Fibroblast of skin of scalp (primary cell): ENCODE data around the gene UBAP1. TPM values are rescaled to one million over a fixed set of nuclear protein-coding genes. Genes with fewer than 3 reads are reported as not detected.
A peak's percentile ranks its signal among the peaks of the same experiment; 100 is the strongest.
"Not testable (repeated sequence)": the region's sequence is repeated elsewhere in the genome, so short reads cannot be mapped to it uniquely, and the experiment has no call there.

ENCODE experiments used
- DNase-seq: peaks from one replicate; pipeline ENCODE4 v3.0.0-alpha.2; 2013
- polyA plus RNA-seq, 2 experiments: library from polyadenylated mRNA; unstranded; fragments of 120-200 nt; gene quantifications; one replicate each; pipeline ENCODE4 v1.2.1, GENCODE V29; 2013; ENCODE audit not compliant: insufficient read length in 2 of 2

UBAP1 gene
- 37.7 TPM for polyA plus RNA-seq (2013, experiment 1 of 2; ENCODE audit: insufficient read length)
- polyA plus RNA-seq (2013, experiment 2 of 2; ENCODE audit: insufficient read length): 41.6 TPM

- DNase-seq: peak; percentile 98
Measured at GRCh38 chr9:34178436-34179212, at the start of gene UBAP1. Gene UBAP1 (plus strand): TSS chr9:34179043. CDS start chr9:34220915, 41,872 bp downstream.

GRCh38 chr9:34131571-34131970 is 47.3 kb upstream of the UBAP1 start:
- no peak for DNase-seq

GRCh38 chr9:34133436-34133949 is 45.4 kb upstream of the UBAP1 start:
- no peak for DNase-seq

- DNase-seq: no peak
Measured at GRCh38 chr9:34134521-34134920, 44.3 kb upstream of the UBAP1 start.

GRCh38 chr9:34138644-34139043 is 40.2 kb upstream of the UBAP1 start:
- DNase-seq: not testable (repeated sequence)

GRCh38 chr9:34139477-34140146 is 39.2 kb upstream of the UBAP1 start:
- DNase-seq: peak; percentile 87

GRCh38 chr9:34140853-34141252 is 38.0 kb upstream of the UBAP1 start:
- DNase-seq: no peak

GRCh38 chr9:34143116-34143515 is 35.7 kb upstream of the UBAP1 start:
- DNase-seq: no peak

GRCh38 chr9:34145165-34145564 is 33.7 kb upstream of the UBAP1 start:
- DNase-seq: no peak

- DNase-seq: no peak
Measured at GRCh38 chr9:34151398-34151797, 27.4 kb upstream of the UBAP1 start.

GRCh38 chr9:34154057-34154456 is 24.8 kb upstream of the UBAP1 start:
- DNase-seq: no peak

GRCh38 chr9:34157318-34157717 is 21.5 kb upstream of the UBAP1 start:
- DNase-seq: no peak

- no peak for DNase-seq
Measured at GRCh38 chr9:34157898-34158297, 20.9 kb upstream of the UBAP1 start.

GRCh38 chr9:34158362-34158869 is 20.4 kb upstream of the UBAP1 start:
- DNase-seq: peak; percentile 79

GRCh38 chr9:34163434-34163833 is 15.4 kb upstream of the UBAP1 start:
- DNase-seq: no peak

- no peak for DNase-seq
Measured at GRCh38 chr9:34169125-34169524, 9.7 kb upstream of the UBAP1 start.

GRCh38 chr9:34170237-34170991 is 8.4 kb upstream of the UBAP1 start:
- DNase-seq: no peak

- DNase-seq: no peak
Measured at GRCh38 chr9:34171753-34172535, 6.9 kb upstream of the UBAP1 start.

- DNase-seq: no peak
Measured at GRCh38 chr9:34176089-34176488, 2.8 kb upstream of the UBAP1 start.

GRCh38 chr9:34177593-34178435 is 1.0 kb upstream of the UBAP1 start:
- DNase-seq: no peak
